ENCODE data around the gene LAMC1.

GRCh38 chr1:182990413-182991144, 32.6 kb upstream of the LAMC1 start:
- TF ChIP-seq CTCF (IDR thresholded peaks at IDR 0.05; ENCODE audit: insufficient read depth, low read length, poor library complexity, severe bottlenecking) (no peak), EZH2phosphoT487 (conservative IDR thresholded peaks at IDR 0.05; ENCODE audit: low read length) (no peak)
